K562 (cell line): Measurements from ENCODE around the gene SLC16A9. TPM values are rescaled to one million over a fixed set of nuclear protein-coding genes. Genes with fewer than 3 reads are reported as not detected.

Experiments used
- ATAC-seq: fragments of 200-7000 bp; cut with Tn5 transposase; 3 replicates; pipeline ENCODE4 v1.9.1; 2020; ENCODE audit warnings: moderate library complexity
- BruUV-seq: library from RNA; stranded (reverse); fragments of 400-500 nt; replicated peaks from 2 replicates; lab custom pipeline; 2021; lab: Mats Ljungman, UMichigan
- CTCF ChIA-PET: fragments of 300-600 bp; formaldehyde crosslinking; extraction: SDS; loops from one replicate; lab custom pipeline; 2021; ENCODE audit warnings: low intra/inter-chr PET ratio; lab: Yijun Ruan, JAX
- POLR2A ChIA-PET: fragments of 300-600, 350-650 bp; sonication (Branson Sonifier 250); formaldehyde crosslinking; extraction: SDS; loops from one replicate; lab custom pipeline; 2021; ENCODE audit warnings: antibody characterized with exemption, inconsistent platforms; lab: Yijun Ruan, JAX
- DNase-seq, 4 experiments: peaks; one replicate each; pipeline versions ENCODE4 v3.0.0 to v3.0.0-alpha.2; 2011 to 2018; ENCODE audit warnings: low spot score in 3 of 4, mixed read lengths in 3 of 4; ENCODE audit errors: extremely low read depth in 1 of 4
- FAIRE-seq: peaks from 2 replicates; lab custom pipeline; 2011; peaks lifted over from hg19 to GRCh38; lab: Jason Lieb, UNC
- H2AFZ ChIP-seq: 2 replicates; pipeline ENCODE4 v1.6.0; 2011; ENCODE audit warnings: low read depth, low read length, control low read depth, inconsistent platforms
- H3K27ac ChIP-seq: fragments of 200-600 bp; 3 replicates; pipeline ENCODE4 v1.8.0; 2011; ENCODE audit warnings: low read depth, mild to moderate bottlenecking, control low read depth, inconsistent platforms, low read length, moderate library complexity, mixed read lengths; ENCODE audit errors: extremely low read depth
- H3K27me3 ChIP-seq, 2 experiments: fragments of 300-600 bp in 1 of 2; 2 replicates in 1 of 2; 3 replicates in 1 of 2; pipeline versions ENCODE4 v1.6.0 to v1.8.0; 2011; ENCODE audit warnings: inconsistent platforms in 2 of 2, low read length in 2 of 2, mild to moderate bottlenecking in 1 of 2, mixed read lengths in 1 of 2, moderate library complexity in 1 of 2; ENCODE audit not compliant: control insufficient read depth in 2 of 2, insufficient read depth in 2 of 2
- H3K36me3 ChIP-seq: fragments of 300-600 bp; 3 replicates; pipeline ENCODE4 v1.8.0; 2011; ENCODE audit warnings: mild to moderate bottlenecking, low read length, inconsistent platforms; ENCODE audit not compliant: control insufficient read depth, insufficient read depth
- H3K4me1 ChIP-seq, 2 experiments: fragments of 200-600 bp in 1 of 2; replicated peaks in 1 of 2; 2 replicates in 1 of 2; 3 replicates in 1 of 2; pipeline versions ENCODE4 v1.5.1 to v1.8.0; 2011; ENCODE audit warnings: inconsistent platforms in 2 of 2, low read length in 2 of 2, mild to moderate bottlenecking in 1 of 2, mixed read lengths in 1 of 2, moderate library complexity in 1 of 2; ENCODE audit not compliant: control insufficient read depth in 2 of 2, insufficient read depth in 2 of 2
- H3K4me2 ChIP-seq: 2 replicates; pipeline ENCODE4 v1.6.1; 2011; ENCODE audit warnings: low read length, control low read depth, inconsistent platforms, mixed read lengths; ENCODE audit not compliant: insufficient read depth
- H3K4me3 ChIP-seq: fragments of 200-600 bp; sonication (generic), shearing (Covaris generic); 2 replicates; pipeline ENCODE4 v1.5.1; 2016; ENCODE audit warnings: control low read depth, inconsistent platforms
- H3K79me2 ChIP-seq: fragments of 200-600 bp; 3 replicates; pipeline ENCODE4 v1.8.0; 2011; ENCODE audit warnings: low read length, inconsistent platforms; ENCODE audit not compliant: control insufficient read depth, insufficient read depth
- H3K9ac ChIP-seq, 2 experiments: 2 replicates each; pipeline versions ENCODE4 v1.6.0 to v1.6.1; 2011; ENCODE audit warnings: low read depth in 2 of 2, low read length in 2 of 2, control low read depth in 1 of 2, inconsistent platforms in 1 of 2, mild to moderate bottlenecking in 1 of 2, mixed read lengths in 1 of 2; ENCODE audit not compliant: insufficient read depth in 1 of 2
- H3K9me1 ChIP-seq: one replicate; pipeline ENCODE4 v1.6.0; 2011; ENCODE audit warnings: inconsistent platforms, mild to moderate bottlenecking, low read length, moderate library complexity; ENCODE audit not compliant: control insufficient read depth, insufficient read depth
- H3K9me3 ChIP-seq: replicated peaks from 2 replicates; pipeline ENCODE4 v1.5.1; 2011; ENCODE audit warnings: low read depth, low read length, inconsistent platforms; ENCODE audit not compliant: control insufficient read depth, insufficient read depth
- H4K20me1 ChIP-seq: replicated peaks from 2 replicates; pipeline ENCODE4 v1.6.1; 2011; ENCODE audit warnings: low read length, inconsistent platforms, mixed read lengths; ENCODE audit not compliant: control insufficient read depth, insufficient read depth
- ARHGAP35 ChIP-seq: fragments of 450-650 bp; IDR thresholded peaks from 2 replicates; pipeline ENCODE4 v1.6.1; 2018; ENCODE audit not compliant: partially characterized antibody
- CBX2 ChIP-seq: fragments of 200-600 bp; sonication (generic); IDR thresholded peaks from one replicate; pipeline ENCODE4 v1.6.1; 2012; ENCODE audit warnings: mild to moderate bottlenecking, low read length, inconsistent platforms; ENCODE audit not compliant: insufficient read depth, poor library complexity, severe bottlenecking
- CEBPG ChIP-seq, 3 experiments: fragments of 200-800 bp in 1 of 3; sonication (Bioruptor generic) in 1 of 3; sonication (generic) in 1 of 3; formaldehyde crosslinking in 1 of 3; IDR thresholded peaks in 2 of 3; conservative IDR thresholded peaks in 1 of 3; 2 replicates each; pipeline versions ENCODE4 v1.6.1 to v1.8.0; 2016 to 2022; ENCODE audit warnings: missing compliant biosample characterization in 2 of 3, missing genetic modification characterization in 2 of 3, mild to moderate bottlenecking in 1 of 3, missing genetic modification reagents in 1 of 3
- PCBP2 ChIP-seq: fragments of 200-400 bp; formaldehyde crosslinking; IDR thresholded peaks from 2 replicates; pipeline ENCODE4 v1.6.1; 2018; ENCODE audit warnings: low read length, low read depth, mild to moderate bottlenecking, moderate library complexity; ENCODE audit not compliant: poor library complexity, severe bottlenecking
- PML ChIP-seq: IDR thresholded peaks from 2 replicates; pipeline ENCODE4 v1.6.1; 2012; ENCODE audit warnings: low read length, inconsistent platforms
- SRSF9 ChIP-seq: fragments of 200-400 bp; formaldehyde crosslinking; IDR thresholded peaks from 2 replicates; pipeline ENCODE4 v1.6.1; 2017; ENCODE audit warnings: low read depth, low read length, borderline replicate concordance
- WGBS: fragments of 100-300 bp; shearing (Covaris generic); methylation state at CpG from one replicate; pipeline ENCODE4 v1.1.6; 2016; ENCODE audit warnings: low coverage, mixed read lengths; ENCODE audit not compliant: insufficient coverage; ENCODE audit errors: missing lambda C conversion rate; 5-methylcytosine and 5-hydroxymethylcytosine counted together
- in situ Hi-C: fragments of 300-500 bp; cut with MboI; formaldehyde crosslinking; loops from 4 replicates; pipeline ENCODE4 v1.15.0; 2018; ENCODE audit warnings: inconsistent platforms, mixed read lengths
- intact Hi-C: fragments of 100-400 bp; cut with micrococcal nuclease; formaldehyde crosslinking; loops from 2 replicates; pipeline ENCODE4 v1.14.2; 2022
- polyA plus RNA-seq, 8 experiments: library from polyadenylated mRNA; depleted of rRNA in 4 of 8; stranded (reverse) in 5 of 8; unstranded in 3 of 8; fragments of >200 nt; fragmentation: Nextera tagmentation in 2 of 8; fragmentation: Illumina TruSeq in 1 of 8; extraction: Ambion mirVana in 2 of 8; extraction: Trizol in 1 of 8; gene quantifications; 2 replicates each; pipeline versions ENCODE4 v1.2.1 to v1.2.3, GENCODE V29; 2011 to 2014; ENCODE audit warnings: inconsistent platforms in 1 of 8, missing spikeins in 1 of 8
- total RNA-seq, 7 experiments: library from RNA; depleted of rRNA in 6 of 7; stranded (reverse); fragments of >200 nt in 6 of 7; fragmentation: Illumina TruSeq in 2 of 7; extraction: Trizol in 2 of 7; gene quantifications; 2 replicates each; pipeline versions ENCODE4 v1.2.1 to v1.2.3, GENCODE V29; 2011 to 2021; ENCODE audit warnings: low replicate concordance in 1 of 7
- TF ChIP-seq, protein P1 (sequence below): sonication (generic); formaldehyde crosslinking; IDR thresholded peaks from 2 replicates; pipeline ENCODE4 v1.8.0; 2023; ENCODE audit warnings: mild to moderate bottlenecking, missing genetic modification reagents
- TF ChIP-seq, protein P2 (sequence below): fragments of 450-650 bp; formaldehyde crosslinking; IDR thresholded peaks from 2 replicates; pipeline ENCODE4 v1.4.0; 2020; ENCODE audit warnings: mild to moderate bottlenecking
- TF ChIP-seq, protein P3 (sequence below): sonication (generic); formaldehyde crosslinking; IDR thresholded peaks from 2 replicates; pipeline ENCODE4 v1.8.1; 2023; ENCODE audit warnings: missing genetic modification reagents, mild to moderate bottlenecking, borderline replicate concordance

SLC16A9 gene
- total and polyA plus RNA-seq, 9 of the 15 experiments (the other 6 are each of a cell fraction or from before 2014, with no cell fraction given), result 0.90 to 6.4 (median 2.1) TPM

- peaks cover 0 to 19% of the 10 kb centered on the region in 2 experiments; a peak in 2 of 5 replicates for H3K4me1 ChIP-seq
- H3K79me2 ChIP-seq, result no peaks in the 10 kb centered on the region; the same call in 2 of the 3 replicates
- FAIRE-seq (no peak), DNase-seq (no peak), ATAC-seq (no peak)
- H3K9ac ChIP-seq, result no peak overlapping the region
- peaks cover 6 to 20% of the 10 kb centered on the region in 2 experiments for H3K27me3 ChIP-seq
- no peaks in the 10 kb centered on the region for H3K9me3 ChIP-seq
- H3K36me3 ChIP-seq, result no peaks in the 10 kb centered on the region
- CTCF ChIA-PET, result no interaction called here
- in situ Hi-C loops (no loop called here), intact Hi-C loops (no loop called here)
- no TSS peak for BruUV-seq
- H4K20me1 ChIP-seq, result no peaks in the 10 kb centered on the region
- no peak overlapping the region for H3K27ac ChIP-seq
- no peak overlapping the region for H3K4me3 ChIP-seq
- WGBS, result 32% methylated on average over 7 of the region's 8 CpGs
- POLR2A ChIA-PET, result no interaction called here
- H2AFZ ChIP-seq, result no peak overlapping the region
- no peak overlapping the region for H3K4me2 ChIP-seq
- H3K9me1 ChIP-seq, result no peaks in the 10 kb centered on the region
- TF ChIP-seq SRSF9 (no peak), CBX2 (no peak), ARHGAP35 (no peak), PCBP2 (peak; percentile 29), CEBPG (CRISPR knock-in tag; IDR thresholded peaks at IDR 0.05) (no peak), CEBPG (tag; conservative IDR thresholded peaks at IDR 0.05 in 1 of 2, IDR thresholded peaks at IDR 0.05 in 1 of 2) (peak; percentile 49 to 75; a peak in 3 of 4 replicates), PML (no peak)
- TF ChIP-seq, protein P1, sequence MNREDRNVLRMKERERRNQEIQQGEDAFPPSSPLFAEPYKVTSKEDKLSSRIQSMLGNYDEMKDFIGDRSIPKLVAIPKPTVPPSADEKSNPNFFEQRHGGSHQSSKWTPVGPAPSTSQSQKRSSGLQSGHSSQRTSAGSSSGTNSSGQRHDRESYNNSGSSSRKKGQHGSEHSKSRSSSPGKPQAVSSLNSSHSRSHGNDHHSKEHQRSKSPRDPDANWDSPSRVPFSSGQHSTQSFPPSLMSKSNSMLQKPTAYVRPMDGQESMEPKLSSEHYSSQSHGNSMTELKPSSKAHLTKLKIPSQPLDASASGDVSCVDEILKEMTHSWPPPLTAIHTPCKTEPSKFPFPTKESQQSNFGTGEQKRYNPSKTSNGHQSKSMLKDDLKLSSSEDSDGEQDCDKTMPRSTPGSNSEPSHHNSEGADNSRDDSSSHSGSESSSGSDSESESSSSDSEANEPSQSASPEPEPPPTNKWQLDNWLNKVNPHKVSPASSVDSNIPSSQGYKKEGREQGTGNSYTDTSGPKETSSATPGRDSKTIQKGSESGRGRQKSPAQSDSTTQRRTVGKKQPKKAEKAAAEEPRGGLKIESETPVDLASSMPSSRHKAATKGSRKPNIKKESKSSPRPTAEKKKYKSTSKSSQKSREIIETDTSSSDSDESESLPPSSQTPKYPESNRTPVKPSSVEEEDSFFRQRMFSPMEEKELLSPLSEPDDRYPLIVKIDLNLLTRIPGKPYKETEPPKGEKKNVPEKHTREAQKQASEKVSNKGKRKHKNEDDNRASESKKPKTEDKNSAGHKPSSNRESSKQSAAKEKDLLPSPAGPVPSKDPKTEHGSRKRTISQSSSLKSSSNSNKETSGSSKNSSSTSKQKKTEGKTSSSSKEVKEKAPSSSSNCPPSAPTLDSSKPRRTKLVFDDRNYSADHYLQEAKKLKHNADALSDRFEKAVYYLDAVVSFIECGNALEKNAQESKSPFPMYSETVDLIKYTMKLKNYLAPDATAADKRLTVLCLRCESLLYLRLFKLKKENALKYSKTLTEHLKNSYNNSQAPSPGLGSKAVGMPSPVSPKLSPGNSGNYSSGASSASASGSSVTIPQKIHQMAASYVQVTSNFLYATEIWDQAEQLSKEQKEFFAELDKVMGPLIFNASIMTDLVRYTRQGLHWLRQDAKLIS (CRISPR knock-in tag), result no peak
- TF ChIP-seq, protein P2, sequence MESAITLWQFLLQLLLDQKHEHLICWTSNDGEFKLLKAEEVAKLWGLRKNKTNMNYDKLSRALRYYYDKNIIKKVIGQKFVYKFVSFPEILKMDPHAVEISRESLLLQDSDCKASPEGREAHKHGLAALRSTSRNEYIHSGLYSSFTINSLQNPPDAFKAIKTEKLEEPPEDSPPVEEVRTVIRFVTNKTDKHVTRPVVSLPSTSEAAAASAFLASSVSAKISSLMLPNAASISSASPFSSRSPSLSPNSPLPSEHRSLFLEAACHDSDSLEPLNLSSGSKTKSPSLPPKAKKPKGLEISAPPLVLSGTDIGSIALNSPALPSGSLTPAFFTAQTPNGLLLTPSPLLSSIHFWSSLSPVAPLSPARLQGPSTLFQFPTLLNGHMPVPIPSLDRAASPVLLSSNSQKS, result no peak
- TF ChIP-seq, protein P3, sequence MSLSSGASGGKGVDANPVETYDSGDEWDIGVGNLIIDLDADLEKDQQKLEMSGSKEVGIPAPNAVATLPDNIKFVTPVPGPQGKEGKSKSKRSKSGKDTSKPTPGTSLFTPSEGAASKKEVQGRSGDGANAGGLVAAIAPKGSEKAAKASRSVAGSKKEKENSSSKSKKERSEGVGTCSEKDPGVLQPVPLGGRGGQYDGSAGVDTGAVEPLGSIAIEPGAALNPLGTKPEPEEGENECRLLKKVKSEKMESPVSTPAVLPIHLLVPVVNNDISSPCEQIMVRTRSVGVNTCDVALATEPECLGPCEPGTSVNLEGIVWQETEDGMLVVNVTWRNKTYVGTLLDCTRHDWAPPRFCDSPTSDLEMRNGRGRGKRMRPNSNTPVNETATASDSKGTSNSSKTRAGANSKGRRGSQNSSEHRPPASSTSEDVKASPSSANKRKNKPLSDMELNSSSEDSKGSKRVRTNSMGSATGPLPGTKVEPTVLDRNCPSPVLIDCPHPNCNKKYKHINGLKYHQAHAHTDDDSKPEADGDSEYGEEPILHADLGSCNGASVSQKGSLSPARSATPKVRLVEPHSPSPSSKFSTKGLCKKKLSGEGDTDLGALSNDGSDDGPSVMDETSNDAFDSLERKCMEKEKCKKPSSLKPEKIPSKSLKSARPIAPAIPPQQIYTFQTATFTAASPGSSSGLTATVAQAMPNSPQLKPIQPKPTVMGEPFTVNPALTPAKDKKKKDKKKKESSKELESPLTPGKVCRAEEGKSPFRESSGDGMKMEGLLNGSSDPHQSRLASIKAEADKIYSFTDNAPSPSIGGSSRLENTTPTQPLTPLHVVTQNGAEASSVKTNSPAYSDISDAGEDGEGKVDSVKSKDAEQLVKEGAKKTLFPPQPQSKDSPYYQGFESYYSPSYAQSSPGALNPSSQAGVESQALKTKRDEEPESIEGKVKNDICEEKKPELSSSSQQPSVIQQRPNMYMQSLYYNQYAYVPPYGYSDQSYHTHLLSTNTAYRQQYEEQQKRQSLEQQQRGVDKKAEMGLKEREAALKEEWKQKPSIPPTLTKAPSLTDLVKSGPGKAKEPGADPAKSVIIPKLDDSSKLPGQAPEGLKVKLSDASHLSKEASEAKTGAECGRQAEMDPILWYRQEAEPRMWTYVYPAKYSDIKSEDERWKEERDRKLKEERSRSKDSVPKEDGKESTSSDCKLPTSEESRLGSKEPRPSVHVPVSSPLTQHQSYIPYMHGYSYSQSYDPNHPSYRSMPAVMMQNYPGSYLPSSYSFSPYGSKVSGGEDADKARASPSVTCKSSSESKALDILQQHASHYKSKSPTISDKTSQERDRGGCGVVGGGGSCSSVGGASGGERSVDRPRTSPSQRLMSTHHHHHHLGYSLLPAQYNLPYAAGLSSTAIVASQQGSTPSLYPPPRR, result no peak
These were observed 2.5 kb downstream of the SLC16A9 start for GRCh38 chr10:59706851-59707797.
